Superior temporal gyrus (tissue), 1 donor: Measurements from ENCODE around the gene KRT73.

Experiments used
- DNase-seq: peaks from one replicate; pipeline ENCODE4 v3.0.0-alpha.2; 2016; ENCODE audit errors: extremely low spot score

KRT73 gene

DNA sequence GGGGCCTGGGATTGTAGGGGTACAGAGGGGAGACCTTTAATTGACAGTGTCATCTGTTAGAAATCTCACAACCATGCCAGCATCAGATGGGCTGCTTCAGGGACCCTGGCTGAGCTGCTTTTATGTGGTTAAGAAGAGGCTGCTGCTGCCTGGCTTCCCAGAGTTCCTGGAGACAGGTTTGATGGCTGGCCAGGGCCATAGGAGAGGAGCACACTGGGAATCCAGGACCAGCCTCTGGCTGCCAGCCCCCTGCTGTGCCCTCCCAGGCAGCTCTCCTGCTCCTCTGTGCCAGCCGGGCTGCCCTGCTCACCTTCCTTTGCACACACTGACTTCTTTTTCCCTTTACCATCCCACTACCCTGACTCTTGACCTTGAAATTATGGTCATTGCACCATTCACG, 507 bp upstream of the KRT73 start:
- no peak for DNase-seq

GRCh38 chr12:52617403-52617785, 965 bp downstream of the KRT73 start:
- no peak for DNase-seq

- no peak for DNase-seq
These were observed 1.5 kb downstream of the KRT73 start for GRCh38 chr12:52616680-52617402.

DNA sequence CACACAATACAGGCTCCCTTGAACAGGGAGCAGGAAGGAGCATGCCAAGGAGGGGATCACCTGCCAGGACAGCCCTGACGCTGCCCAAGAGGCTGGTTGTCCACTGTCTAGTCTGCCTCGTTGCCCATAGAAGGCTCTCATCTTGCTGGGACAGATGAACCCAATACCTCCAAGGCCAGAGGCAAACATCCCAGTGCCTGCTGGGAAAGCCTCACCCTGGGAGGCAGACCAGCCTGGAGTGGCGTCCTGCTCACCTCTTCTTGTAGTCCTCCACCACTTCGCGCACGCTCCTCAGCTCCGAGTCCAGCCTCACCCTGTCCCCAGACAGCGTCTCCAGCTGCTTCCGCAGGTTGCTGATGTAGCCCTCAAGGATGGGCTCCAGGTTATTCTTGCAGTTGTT, 2.4 kb downstream of the KRT73 start:
- DNase-seq: no peak

DNA sequence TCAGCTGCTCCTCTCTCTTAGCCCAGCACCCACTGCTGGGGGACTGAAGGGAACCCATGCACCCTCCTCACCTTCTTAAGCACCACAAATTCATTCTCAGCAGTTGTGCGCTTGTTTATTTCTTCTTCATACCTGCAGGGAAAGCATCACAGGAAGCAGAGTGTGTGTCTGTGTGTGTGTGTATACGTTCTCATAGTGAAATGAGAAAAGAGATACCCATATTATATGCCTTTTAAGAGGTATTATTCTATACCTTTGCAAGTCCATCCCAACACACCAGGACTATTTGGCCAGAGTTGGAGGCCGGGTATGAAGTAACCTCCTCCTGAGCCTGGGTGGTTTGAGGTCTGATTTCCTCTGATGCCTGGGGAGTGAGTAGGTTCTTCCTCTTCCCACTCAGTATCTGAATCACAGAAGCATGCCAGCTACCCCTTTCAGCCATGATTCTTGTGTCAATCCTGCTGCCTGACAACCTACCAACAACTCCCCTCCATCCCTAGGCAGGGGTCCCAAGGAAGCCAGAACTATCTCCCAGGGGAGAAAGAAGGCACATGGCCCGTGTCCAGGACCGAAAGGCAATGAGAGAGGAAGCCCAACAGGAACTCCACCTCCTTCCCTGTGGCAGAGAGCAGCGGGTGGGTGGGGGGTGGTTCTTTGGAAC, 3.0 kb downstream of the KRT73 start:
- no peak for DNase-seq

DNA sequence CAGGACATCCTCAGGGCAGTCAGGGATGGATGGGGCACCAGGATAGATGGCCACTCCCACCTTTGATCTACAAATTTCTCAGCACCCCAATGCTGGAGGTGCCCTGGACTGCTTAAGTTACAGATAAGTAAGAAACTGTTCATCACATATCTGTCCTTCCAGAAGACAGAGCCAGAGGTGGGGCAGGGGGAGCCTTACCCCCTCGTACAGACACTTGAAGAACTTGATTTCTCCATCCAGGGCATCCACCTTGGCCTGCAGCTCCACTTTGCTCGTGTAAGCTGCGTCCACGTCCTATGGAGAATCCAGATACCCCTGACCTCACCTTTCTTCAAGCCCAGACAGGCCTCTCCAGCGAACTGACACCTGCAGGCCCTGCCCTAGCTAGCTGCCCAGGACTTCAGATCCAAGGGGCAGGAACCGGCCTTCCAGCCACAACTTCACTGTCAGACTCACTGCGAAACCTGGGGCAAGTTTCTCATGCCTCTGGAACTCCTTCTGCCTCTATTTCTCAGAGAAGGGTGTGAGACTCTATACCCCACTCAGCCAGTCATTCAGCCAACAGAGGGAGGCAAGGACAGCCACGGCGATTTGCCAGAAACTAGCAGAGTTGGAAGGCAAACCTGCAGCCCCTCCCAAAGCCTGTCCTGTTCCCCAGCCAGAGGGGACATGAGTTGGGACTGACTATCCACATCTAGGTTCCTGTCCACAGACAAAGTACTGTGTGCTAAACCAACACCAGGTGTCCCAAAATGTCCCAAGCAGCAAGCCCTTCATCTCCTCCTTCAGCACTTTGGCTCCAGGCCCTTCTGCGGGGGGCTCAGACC, 3.8 kb downstream of the KRT73 start:
- DNase-seq: no peak

- no peak for DNase-seq
These were observed 4.9 kb downstream of the KRT73 start for GRCh38 chr12:52613384-52614030.

DNA sequence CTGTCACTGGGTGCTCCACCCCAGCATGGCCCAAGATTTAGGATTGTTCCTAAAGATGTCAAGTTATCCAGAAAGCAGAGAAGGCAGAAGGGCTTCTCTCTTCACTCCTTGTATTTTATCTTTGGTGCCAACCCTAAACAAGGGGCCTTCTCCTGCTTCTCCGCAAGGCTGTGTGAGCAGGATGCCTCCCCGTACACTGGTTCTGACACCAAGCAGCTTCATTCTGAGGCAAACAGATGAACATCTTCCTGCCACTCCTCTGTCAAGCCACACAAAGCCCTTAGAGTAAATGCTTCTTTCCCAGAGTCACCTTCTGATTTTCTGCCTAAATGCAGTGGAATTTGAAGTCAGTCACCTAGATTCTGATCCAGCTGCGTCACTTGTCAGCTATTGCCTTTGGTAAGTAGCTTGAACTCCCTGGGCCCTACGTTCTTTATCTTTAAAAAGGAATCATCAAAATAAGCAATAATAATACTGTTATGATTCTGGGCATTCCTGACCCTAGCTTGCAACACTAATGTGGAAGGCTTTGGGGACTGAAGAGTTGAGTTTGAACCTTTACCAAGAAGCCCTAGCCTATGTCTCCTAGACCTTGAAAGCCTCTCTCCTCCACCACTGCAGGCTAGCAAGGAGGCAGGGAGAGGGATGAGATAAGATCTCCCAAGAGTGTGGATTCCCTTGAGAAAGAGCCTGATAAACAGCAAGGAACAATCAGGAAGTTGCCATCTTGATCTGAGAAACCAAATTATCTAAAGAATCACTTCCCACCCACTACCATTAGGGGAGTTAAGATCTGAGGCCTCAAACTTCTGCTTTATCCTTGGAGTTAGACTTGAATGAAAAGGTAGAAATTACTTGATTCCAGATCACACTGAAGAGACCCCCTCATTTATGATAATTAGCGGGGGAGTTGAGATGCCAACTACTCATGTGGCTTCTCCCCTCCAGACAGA, 5.7 kb downstream of the KRT73 start:
- DNase-seq: no peak

GRCh38 chr12:52611080-52611468, 7.3 kb downstream of the KRT73 start:
- DNase-seq: no peak

DNA sequence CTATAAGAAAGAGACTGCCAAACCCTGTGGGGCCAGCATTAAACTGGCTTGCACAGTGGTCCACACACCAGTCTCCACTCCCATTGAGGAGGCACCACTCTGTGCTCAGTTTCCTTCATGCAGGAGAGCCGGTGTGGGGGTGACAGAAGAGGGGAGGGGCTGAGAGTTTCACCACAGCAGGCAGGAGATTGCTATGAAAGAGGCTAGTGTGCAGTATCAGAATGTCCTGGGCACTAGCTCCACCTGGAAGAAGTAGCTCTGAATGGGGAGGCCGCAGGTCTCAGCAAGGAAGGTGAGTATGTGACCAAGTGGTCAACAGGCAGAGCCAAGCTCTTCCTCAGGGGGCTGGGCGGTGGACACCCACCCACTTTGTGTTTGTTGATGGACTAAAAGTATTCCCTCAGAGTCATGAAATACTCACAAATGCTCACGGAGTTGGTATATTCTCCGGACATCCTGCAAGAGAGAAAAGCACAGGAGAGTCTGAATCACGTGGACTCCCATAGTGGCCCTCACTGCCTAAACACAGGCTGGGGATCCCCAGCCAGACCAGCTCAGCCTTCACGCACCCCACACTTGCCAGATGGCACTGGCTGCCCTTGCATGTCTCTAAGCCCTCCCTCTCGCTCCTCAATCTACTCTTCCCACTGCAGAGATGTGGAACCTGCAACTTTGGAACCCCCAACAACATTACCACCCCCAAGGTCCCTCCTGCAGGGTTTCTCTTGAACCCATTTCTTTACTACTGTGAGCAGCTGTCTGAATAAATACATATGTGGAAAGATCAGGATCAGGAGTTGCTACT, 9.3 kb downstream of the KRT73 start:
- DNase-seq: no peak

DNA sequence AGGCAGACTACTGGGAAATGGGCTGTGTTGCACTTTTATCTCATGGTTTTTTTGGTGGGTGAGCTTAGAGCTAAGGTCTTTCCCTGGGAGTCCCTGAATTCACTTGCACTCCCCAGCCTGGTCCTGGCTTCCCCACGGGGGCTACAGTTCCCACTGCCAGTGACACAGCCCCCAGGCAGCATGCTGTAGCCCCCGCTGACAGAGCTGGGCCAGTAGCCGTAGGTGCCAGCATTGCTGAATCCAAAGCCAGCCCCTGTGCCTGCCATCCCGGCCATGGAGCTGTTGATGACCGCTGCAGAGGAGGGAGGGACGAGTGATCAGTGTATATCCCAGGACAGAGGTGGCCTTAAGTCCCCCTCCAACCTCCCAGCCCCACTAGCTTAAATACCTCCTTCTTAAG, 10.2 kb downstream of the KRT73 start:
- DNase-seq: no peak

DNA sequence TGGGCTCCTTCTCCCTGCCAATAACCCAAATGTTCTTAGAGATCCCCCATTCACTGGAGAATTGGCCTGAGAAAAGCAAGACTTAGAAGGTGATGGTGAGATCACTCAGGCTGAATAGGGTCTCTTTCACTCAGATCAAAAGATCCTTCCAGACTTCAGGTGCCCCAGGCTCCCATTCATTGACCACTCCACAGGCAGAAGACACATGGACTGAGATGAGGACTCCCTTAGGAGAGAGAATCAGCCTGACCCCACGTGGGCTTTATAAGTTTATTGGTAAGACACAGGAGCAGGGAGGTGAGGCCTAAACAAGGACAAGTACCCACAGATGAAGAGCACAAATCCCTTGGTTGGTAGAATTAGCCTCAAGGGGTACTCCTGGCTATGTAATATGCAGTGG, 11.0 kb downstream of the KRT73 start:
- no peak for DNase-seq

DNA sequence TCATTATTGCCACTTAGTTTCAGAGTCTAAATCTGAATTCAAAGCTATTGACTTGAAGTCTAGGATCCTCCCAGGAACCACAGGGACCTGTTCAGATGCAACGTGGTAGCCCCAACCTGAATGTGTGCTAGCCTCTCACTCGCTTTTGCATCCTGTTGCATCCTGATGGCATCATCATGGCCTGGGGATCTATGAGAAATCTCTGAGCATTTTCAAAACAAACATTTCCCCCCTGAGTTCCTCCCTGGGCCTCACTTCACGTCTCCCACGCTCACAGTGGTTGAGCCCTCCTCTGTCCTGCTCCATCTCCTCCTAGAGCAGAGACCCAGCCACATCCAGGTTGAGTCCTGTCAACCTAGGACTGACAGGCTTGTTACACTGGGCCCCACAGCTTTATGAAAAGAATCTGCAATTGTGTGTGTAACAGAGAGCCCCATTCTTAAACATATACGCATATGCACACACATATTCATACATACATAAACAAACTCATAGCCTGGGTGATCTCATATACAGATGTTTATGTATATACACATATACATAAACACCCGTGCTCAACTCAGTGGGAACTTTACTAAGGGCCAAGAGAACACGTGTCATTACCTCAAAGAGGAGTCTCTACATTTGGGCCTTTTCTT, 11.7 kb downstream of the KRT73 start:
- DNase-seq: no peak

- DNase-seq: no peak
These were observed 12.3 kb downstream of the KRT73 start for GRCh38 chr12:52606096-52606495.

- DNase-seq: no peak
These were observed 12.8 kb downstream of the KRT73 start for GRCh38 chr12:52605542-52605941.

GRCh38 chr12:52604859-52605258, 13.5 kb downstream of the KRT73 start:
- no peak for DNase-seq

DNA sequence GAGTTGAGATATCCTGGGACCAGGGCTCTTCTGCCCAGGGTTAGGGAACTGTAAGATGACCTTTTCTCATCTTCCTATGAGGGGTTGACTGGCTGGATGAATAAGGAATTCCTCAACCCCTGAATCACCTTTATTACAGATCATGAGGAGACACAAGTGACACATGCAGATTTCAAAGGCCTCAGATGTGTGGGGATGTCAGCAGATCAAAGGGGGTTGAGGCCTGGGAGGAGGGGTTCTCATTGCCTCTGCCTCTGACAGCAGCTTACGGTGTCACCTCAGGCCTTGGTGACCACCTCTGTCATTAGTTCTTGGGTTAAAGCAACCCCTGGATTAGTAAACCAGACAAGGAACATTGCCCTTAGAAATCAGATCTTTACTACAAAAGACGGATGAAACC, 15.0 kb downstream of the KRT73 start:
- no peak for DNase-seq

DNA sequence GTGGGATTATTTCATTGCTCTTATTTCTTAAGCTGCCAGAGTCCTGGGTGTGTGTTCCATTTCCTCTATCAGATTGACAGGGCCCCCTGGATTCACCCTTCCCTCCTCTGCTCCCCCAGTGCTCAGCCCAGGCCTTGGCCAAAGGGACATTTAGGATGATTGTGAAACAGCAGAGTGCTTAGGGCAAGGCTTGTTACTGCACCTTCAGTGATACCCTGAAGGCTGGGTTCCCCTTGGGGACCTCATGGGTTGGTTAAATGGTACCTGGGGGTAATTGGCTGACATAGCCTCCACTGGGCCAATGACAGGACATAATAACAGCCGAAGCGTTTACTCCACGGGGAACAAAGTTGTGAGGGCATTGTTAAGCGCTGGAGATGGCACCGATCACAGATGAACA, 15.8 kb downstream of the KRT73 start:
- DNase-seq: no peak

DNA sequence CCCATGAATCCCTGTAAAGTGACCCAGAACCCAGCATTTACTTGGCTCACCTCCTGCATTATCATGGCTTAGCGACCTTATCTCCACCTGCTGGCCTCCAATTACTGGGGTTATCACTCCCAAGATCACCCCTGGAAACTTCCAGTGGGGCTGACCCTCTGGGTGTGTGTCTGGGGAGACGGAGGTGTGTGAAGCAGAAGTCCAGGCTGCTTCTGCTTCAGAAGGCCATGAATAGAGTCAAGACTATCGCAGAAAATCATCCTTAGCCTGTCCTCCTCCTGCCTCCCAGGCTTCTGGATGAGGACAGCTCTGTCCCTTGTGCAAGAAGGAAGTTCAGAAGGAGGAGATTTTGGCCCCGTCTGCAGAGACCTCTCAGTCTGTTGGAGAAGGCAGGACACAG, 16.7 kb downstream of the KRT73 start:
- no peak for DNase-seq

DNA sequence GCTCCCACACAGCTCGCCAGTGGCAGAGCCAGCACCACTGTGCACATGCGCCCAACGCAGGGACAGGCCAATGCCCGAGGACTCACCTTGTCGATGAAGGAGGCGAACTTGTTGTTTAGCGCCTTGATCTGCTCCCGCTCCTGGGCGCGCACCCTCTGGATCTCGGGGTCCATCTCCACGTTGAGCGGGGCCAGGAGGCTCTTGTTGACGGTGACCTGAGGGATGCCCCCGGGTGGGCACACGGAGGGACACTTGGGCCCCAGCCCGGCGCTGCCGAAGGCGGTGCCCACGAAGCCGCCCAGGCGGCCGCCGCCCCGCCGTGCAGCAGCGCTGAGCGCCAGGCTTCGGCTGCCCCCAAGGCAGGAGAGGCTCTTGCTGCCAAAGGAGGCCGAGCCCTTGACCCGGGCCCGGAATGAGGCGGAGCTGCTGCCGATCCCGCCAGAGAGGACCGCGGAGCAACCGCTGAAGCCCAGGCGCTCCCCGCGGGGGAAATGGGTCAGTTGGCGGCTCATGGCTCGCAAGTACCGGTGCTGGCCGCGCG, 17.3 kb downstream of the KRT73 start, which contains the start of gene KRT72:
TSS of gene KRT72 (minus strand) at position 523 of the 541 bp plus-strand sequence. CDS start at position 512, 11 bp downstream.
- no peak for DNase-seq
